RWPE2 (cell line): ENCODE measurements around the gene YY1.

ENCODE experiments used
- ATAC-seq: fragments of 200-7000 bp; cut with Tn5 transposase; 3 replicates; pipeline ENCODE4 v1.9.1; 2021; ENCODE audit warnings: low read depth
- DNase-seq: peaks from one replicate; pipeline ENCODE4 v3.0.0-alpha.2; 2020; ENCODE audit warnings: low spot score
- H3K27ac ChIP-seq: fragments of 450-650 bp; 2 replicates; pipeline ENCODE4 v1.5.1; 2017; ENCODE audit warnings: mild to moderate bottlenecking; ENCODE audit not compliant: poor library complexity, severe bottlenecking
- H3K27me3 ChIP-seq: fragments of 250-450 bp; sonication (Bioruptor Pico); 2 replicates; pipeline ENCODE4 v1.5.1; 2021; ENCODE audit warnings: mild to moderate bottlenecking, moderate library complexity; ENCODE audit not compliant: insufficient read depth, poor library complexity, severe bottlenecking
- H3K36me3 ChIP-seq: fragments of 250-450 bp; sonication (Bioruptor Pico); 2 replicates; pipeline ENCODE4 v1.5.1; 2020; ENCODE audit warnings: low read depth, mild to moderate bottlenecking, moderate library complexity
- H3K4me1 ChIP-seq: fragments of 250-450 bp; sonication (Bioruptor Pico); 2 replicates; pipeline ENCODE4 v1.5.1; 2021; ENCODE audit warnings: mild to moderate bottlenecking, moderate library complexity; ENCODE audit not compliant: insufficient read depth, poor library complexity, severe bottlenecking
- H3K4me3 ChIP-seq: fragments of 250-450 bp; sonication (Bioruptor Pico); 2 replicates; pipeline ENCODE4 v1.5.1; 2021; ENCODE audit warnings: mild to moderate bottlenecking, moderate library complexity; ENCODE audit not compliant: severe bottlenecking
- H3K9me3 ChIP-seq: fragments of 250-450 bp; sonication (Bioruptor Pico); 2 replicates; pipeline ENCODE4 v1.5.1; 2021; ENCODE audit warnings: mild to moderate bottlenecking, moderate library complexity; ENCODE audit not compliant: severe bottlenecking
- CTCF ChIP-seq: fragments of 450-650 bp; IDR thresholded peaks from one replicate; pipeline ENCODE4 v1.5.1; 2017; ENCODE audit warnings: mild to moderate bottlenecking, moderate library complexity; ENCODE audit not compliant: poor library complexity, severe bottlenecking

Gene YY1

DNA sequence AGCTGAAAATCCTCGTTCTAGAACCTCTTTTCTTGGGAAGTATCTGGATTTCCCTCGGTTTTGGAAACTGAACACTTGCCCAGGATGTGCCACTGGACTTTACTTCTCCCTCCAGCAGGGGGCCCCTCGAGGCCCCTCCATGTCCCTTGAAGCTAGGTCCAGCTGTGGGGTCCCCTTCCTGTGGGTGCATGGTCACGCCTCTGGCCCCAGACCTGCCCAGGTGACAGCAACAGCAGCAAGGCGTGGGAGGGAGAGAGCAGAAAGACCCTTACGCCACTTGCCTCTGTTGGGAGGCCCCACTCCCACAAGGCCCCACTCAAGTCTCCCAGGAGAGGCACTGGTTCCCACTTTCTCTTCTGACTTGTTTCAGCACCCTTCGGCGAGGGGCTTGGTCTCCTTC, 64.2 kb downstream of the YY1 start:
- no peak for ATAC-seq
- Histone ChIP-seq H3K27ac (no peak overlapping the region), H3K9me3 (no peaks in the 10 kb centered on the region), H3K36me3 (no peaks in the 10 kb centered on the region), H3K4me1 (peaks cover 4% of the 10 kb centered on the region), H3K27me3 (no peaks in the 10 kb centered on the region), H3K4me3 (no peak overlapping the region)
- peak; percentile 78 for TF ChIP-seq CTCF
- DNase-seq = no peak

DNA sequence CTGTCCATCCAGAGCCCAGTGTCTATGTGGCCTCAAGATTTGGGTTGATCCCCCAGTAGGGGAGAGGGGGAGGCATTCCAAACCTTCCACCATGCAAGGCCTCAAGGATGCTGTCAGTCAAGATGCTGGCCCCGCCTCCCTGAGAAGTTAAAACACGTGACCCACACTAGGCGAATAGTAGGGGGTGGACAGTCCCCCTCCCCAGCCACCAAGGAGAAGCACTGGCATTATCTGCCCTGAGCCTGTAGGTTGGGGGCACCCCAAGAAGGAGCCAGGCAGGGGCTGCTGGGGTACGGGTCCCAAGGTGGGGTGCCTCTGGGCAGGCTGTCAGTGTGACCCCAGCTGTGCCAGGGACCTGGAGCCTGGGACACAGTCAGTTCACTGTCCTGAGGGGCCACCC, 65.0 kb downstream of the YY1 start:
- TF ChIP-seq CTCF = no peak
- DNase-seq = no peak

GRCh38 chr14:100304825-100305323, 65.9 kb downstream of the YY1 start:
- H3K9me3 ChIP-seq = no peaks in the 10 kb centered on the region
- peak; percentile 19 for ATAC-seq

More for the DNA sequence above, 65.0 kb downstream of the YY1 start:
- no peaks in the 10 kb centered on the region for H3K36me3 ChIP-seq
- peaks cover 4% of the 10 kb centered on the region for H3K4me1 ChIP-seq
- H3K4me3 ChIP-seq = no peak overlapping the region
- no peaks in the 10 kb centered on the region for H3K9me3 ChIP-seq
- no peak overlapping the region for H3K27ac ChIP-seq
- no peak for ATAC-seq
- H3K27me3 ChIP-seq = no peaks in the 10 kb centered on the region

GRCh38 chr14:100305324-100306100, 66.6 kb downstream of the YY1 start:
- no peaks in the 10 kb centered on the region for H3K36me3 ChIP-seq
- H3K4me3 ChIP-seq = peak overlapping the region; percentile 61
- H3K27me3 ChIP-seq = no peaks in the 10 kb centered on the region
- ATAC-seq (peak; percentile 7), DNase-seq (no peak)
- H3K27ac ChIP-seq = peak overlapping the region; percentile 55
- peaks cover 4% of the 10 kb centered on the region for H3K4me1 ChIP-seq
- no peak for TF ChIP-seq CTCF
- H3K9me3 ChIP-seq = no peaks in the 10 kb centered on the region

More at GRCh38 chr14:100304825-100305323, 65.9 kb downstream of the YY1 start:
- H3K27ac ChIP-seq = peak overlapping the region; percentile 55
- H3K27me3 ChIP-seq = no peaks in the 10 kb centered on the region
- DNase-seq = no peak
- TF ChIP-seq CTCF = no peak
- peak overlapping the region; percentile 61 for H3K4me3 ChIP-seq
- H3K36me3 ChIP-seq = no peaks in the 10 kb centered on the region
- H3K4me1 ChIP-seq = peaks cover 4% of the 10 kb centered on the region
